AG20443 (cell line): Measurements from ENCODE around the gene FAM107A.
A peak's percentile ranks its signal among the peaks of the same experiment; 100 is the strongest.

Source experiments
- DNase-seq: peaks from one replicate; pipeline ENCODE4 v3.0.0; 2012; ENCODE audit warnings: low spot score, mixed read lengths

The FAM107A gene

GRCh38 chr3:58567251-58567515, 10.0 kb downstream of the FAM107A start:
- DNase-seq = no peak

- DNase-seq = no peak
Measured at GRCh38 chr3:58566398-58567250, 10.6 kb downstream of the FAM107A start.

GRCh38 chr3:58565621-58566397, 11.4 kb downstream of the FAM107A start:
- no peak for DNase-seq

- DNase-seq = peak; percentile 82
Measured at GRCh38 chr3:58564456-58565160, 12.6 kb downstream of the FAM107A start.

GRCh38 chr3:58564054-58564453, 13.1 kb downstream of the FAM107A start:
- no peak for DNase-seq

- DNase-seq = no peak
Measured at GRCh38 chr3:58563386-58564035, 13.7 kb downstream of the FAM107A start.

GRCh38 chr3:58562498-58562897, 14.7 kb downstream of the FAM107A start:
- no peak for DNase-seq

GRCh38 chr3:58560771-58561311, 16.4 kb downstream of the FAM107A start:
- DNase-seq = peak; percentile 90

GRCh38 chr3:58559586-58559985, 17.6 kb downstream of the FAM107A start:
- DNase-seq = no peak

GRCh38 chr3:58557491-58557890, 19.7 kb downstream of the FAM107A start:
- DNase-seq = no peak

- no peak for DNase-seq
Measured at GRCh38 chr3:58556761-58557221, 20.4 kb downstream of the FAM107A start.

GRCh38 chr3:58556001-58556400, 21.2 kb downstream of the FAM107A start:
- DNase-seq = no peak

- DNase-seq = no peak
Measured at GRCh38 chr3:58555203-58555602, 22.0 kb downstream of the FAM107A start.

- DNase-seq = no peak
Measured at GRCh38 chr3:58553003-58553402, 24.2 kb downstream of the FAM107A start.

GRCh38 chr3:58551636-58552180, 25.5 kb downstream of the FAM107A start:
- DNase-seq = no peak

- no peak for DNase-seq
Measured at GRCh38 chr3:58544541-58544940, 32.6 kb downstream of the FAM107A start.

- no peak for DNase-seq
Measured at GRCh38 chr3:58540176-58540858, 36.9 kb downstream of the FAM107A start.

GRCh38 chr3:58539626-58540025, 37.6 kb downstream of the FAM107A start:
- no peak for DNase-seq

GRCh38 chr3:58537412-58538301, 39.5 kb downstream of the FAM107A start:
- peak; percentile 12 for DNase-seq
